ENCODE data around the gene NOTUM.

GRCh38 chr17:81934850-81935708 is 25.9 kb downstream of the NOTUM start:
- TF ChIP-seq EP300 (IDR thresholded peaks at IDR 0.05) (no peak), CTCF (IDR thresholded peaks at IDR 0.05) (no peak), POLR2AphosphoS5 (IDR thresholded peaks at IDR 0.05) (no peak), POLR2A (IDR thresholded peaks at IDR 0.05) (no peak)
